B cell (primary cell): ENCODE results near the gene RSRC2. TPM values are rescaled to one million over a fixed set of nuclear protein-coding genes. Genes with fewer than 3 reads are reported as not detected.

Experiments used
- ATAC-seq: fragments of 200-7000 bp; cut with Tn5 transposase; one replicate; pipeline ENCODE4 v1.10.0; 2021; ENCODE audit warnings: low read depth, mild to moderate bottlenecking, moderate number of reproducible peaks, moderate library complexity
- CTCF ChIA-PET: fragments of 350-600 bp; sonication (Branson Sonifier 250); formaldehyde crosslinking; loops from one replicate; lab custom pipeline; 2021; ENCODE audit warnings: antibody characterized with exemption, inconsistent platforms; lab: Charles Lee
- POLR2A ChIA-PET: fragments of 350-600 bp; sonication (Branson Sonifier 250); formaldehyde crosslinking; loops from one replicate; lab custom pipeline; 2021; ENCODE audit warnings: antibody characterized with exemption; lab: Charles Lee
- DNase-seq: peaks from one replicate; pipeline ENCODE4 v3.0.0; 2013
- H2AFZ ChIP-seq: 2 replicates; pipeline ENCODE4 v1.6.1; 2012; ENCODE audit warnings: mild to moderate bottlenecking, low read depth, low read length; ENCODE audit not compliant: insufficient read depth, poor library complexity, severe bottlenecking
- H3K27ac ChIP-seq, 2 donors: 1 replicate in 1 of 2; 2 replicates in 1 of 2; pipeline ENCODE4 v1.5.1; 2012 to 2013; ENCODE audit warnings: low read length in 2 of 2, mild to moderate bottlenecking in 2 of 2, moderate library complexity in 1 of 2
- H3K27me3 ChIP-seq, 4 experiments: fragments of 200-600 bp in 1 of 4; sonication (generic) in 1 of 4; replicated peaks in 1 of 4; 1 replicate in 2 of 4; 2 replicates in 2 of 4; pipeline versions ENCODE4 v1.6.1 to v1.7.0; 2013 to 2016; ENCODE audit warnings: low read length in 3 of 4, mild to moderate bottlenecking in 2 of 4, mixed read lengths in 1 of 4, moderate library complexity in 1 of 4; ENCODE audit not compliant: insufficient read depth in 4 of 4, control insufficient read depth in 3 of 4; ENCODE audit errors: control extremely low read depth in 1 of 4
- H3K36me3 ChIP-seq, 2 experiments: replicated peaks in 1 of 2; 1 replicate in 1 of 2; 2 replicates in 1 of 2; pipeline versions ENCODE4 v1.6.1 to v1.7.1; 2013; ENCODE audit warnings: low read length in 1 of 2; ENCODE audit not compliant: insufficient read depth in 2 of 2, control insufficient read depth in 1 of 2; ENCODE audit errors: control extremely low read depth in 1 of 2, extremely low read depth in 1 of 2
- H3K4me1 ChIP-seq, 2 donors: fragments of 200-600 bp in 1 of 2; sonication (generic) in 1 of 2; 1 replicate in 1 of 2; 2 replicates in 1 of 2; pipeline versions ENCODE4 v1.5.1 to v1.6.1; 2013 to 2017; ENCODE audit warnings: low read length in 2 of 2; ENCODE audit not compliant: control insufficient read depth in 2 of 2, insufficient read depth in 2 of 2
- H3K4me2 ChIP-seq: replicated peaks from 2 replicates; pipeline ENCODE3; 2012; ENCODE audit warnings: mild to moderate bottlenecking, low read depth, low read length; ENCODE audit not compliant: poor library complexity, severe bottlenecking
- H3K4me3 ChIP-seq, 5 experiments: fragments of 200-600 bp in 1 of 5; sonication (generic) in 1 of 5; 1 replicate in 3 of 5; 2 replicates in 2 of 5; pipeline versions ENCODE4 v1.5.1 to v1.7.0; 2011 to 2016; ENCODE audit warnings: low read length in 4 of 5, mild to moderate bottlenecking in 4 of 5, low read depth in 2 of 5, control low read depth in 1 of 5, moderate library complexity in 1 of 5; ENCODE audit not compliant: insufficient read depth in 1 of 5; ENCODE audit errors: control extremely low read depth in 1 of 5, extremely low read depth in 1 of 5
- H3K79me2 ChIP-seq: fragments of 200-600 bp; sonication (generic); one replicate; pipeline ENCODE4 v1.6.0; 2016; ENCODE audit warnings: low read length; ENCODE audit not compliant: control insufficient read depth, insufficient read depth
- H3K9ac ChIP-seq: fragments of 200-600 bp; sonication (generic); 2 replicates; pipeline ENCODE4 v1.6.1; 2017; ENCODE audit warnings: mild to moderate bottlenecking, low read length, moderate library complexity
- H3K9me3 ChIP-seq, 3 donors: one replicate each; pipeline versions ENCODE4 v1.6.1 to v1.7.1; 2013; ENCODE audit warnings: low read length in 2 of 3; ENCODE audit not compliant: control insufficient read depth in 2 of 3, insufficient read depth in 1 of 3; ENCODE audit errors: control extremely low read depth in 1 of 3
- H4K20me1 ChIP-seq: 2 replicates; pipeline ENCODE4 v1.6.0; 2012; ENCODE audit warnings: mild to moderate bottlenecking, low read length; ENCODE audit not compliant: insufficient read depth, control insufficient read depth, poor library complexity, severe bottlenecking
- H3K27ac Mint-ChIP-seq: one replicate; pipeline ENCODE4 v1.8.0; 2021; ENCODE audit warnings: mixed read lengths
- H3K27me3 Mint-ChIP-seq: one replicate; pipeline ENCODE4 v1.8.0; 2021; ENCODE audit warnings: mixed read lengths
- H3K4me1 Mint-ChIP-seq: one replicate; pipeline ENCODE4 v1.8.0; 2021; ENCODE audit warnings: mixed read lengths
- H3K4me3 Mint-ChIP-seq: one replicate; pipeline ENCODE4 v1.8.0; 2021; ENCODE audit warnings: mixed read lengths
- H3K9me3 Mint-ChIP-seq: one replicate; pipeline ENCODE4 v1.8.0; 2022; ENCODE audit warnings: mixed read lengths; ENCODE audit not compliant: insufficient read depth
- EZH2 ChIP-seq: IDR thresholded peaks from 2 replicates; pipeline ENCODE4 v1.6.1; 2012; ENCODE audit warnings: borderline replicate concordance, low read depth, mild to moderate bottlenecking, moderate library complexity, low read length; ENCODE audit not compliant: insufficient read depth, poor library complexity, severe bottlenecking
- WGBS: methylation state at CpG from one replicate; pipeline ENCODE4 v1.1.5; 2013; ENCODE audit warnings: missing lambda C conversion rate; ENCODE audit not compliant: insufficient coverage; 5-methylcytosine and 5-hydroxymethylcytosine counted together
- intact Hi-C: fragments of 100-400 bp; cut with micrococcal nuclease; formaldehyde crosslinking; loops from one replicate; pipeline ENCODE4 v1.10.0; 2022
- polyA plus RNA-seq: library from polyadenylated mRNA; depleted of rRNA; stranded (reverse); fragments of >200 nt; gene quantifications from 2 replicates; pipeline ENCODE4 v1.2.3, GENCODE V29; 2012
- total RNA-seq, 2 donors: library from RNA; stranded (reverse); fragments of 120-200 nt in 1 of 2; gene quantifications; 1 replicate in 1 of 2; 2 replicates in 1 of 2; pipeline versions ENCODE4 v1.2.3 to v1.2.4, GENCODE V29; 2013 to 2022
- TF ChIP-seq, protein P1 (sequence below): fragments of 200-600 bp; IDR thresholded peaks from one replicate; pipeline ENCODE4 v1.8.0; 2022; ENCODE audit warnings: antibody characterized with exemption, mild to moderate bottlenecking

Gene RSRC2
- total and polyA plus RNA-seq, 2 donors (not counting 1 experiment from before 2014, with no cell fraction given): 56.2 to 151 TPM

DNA sequence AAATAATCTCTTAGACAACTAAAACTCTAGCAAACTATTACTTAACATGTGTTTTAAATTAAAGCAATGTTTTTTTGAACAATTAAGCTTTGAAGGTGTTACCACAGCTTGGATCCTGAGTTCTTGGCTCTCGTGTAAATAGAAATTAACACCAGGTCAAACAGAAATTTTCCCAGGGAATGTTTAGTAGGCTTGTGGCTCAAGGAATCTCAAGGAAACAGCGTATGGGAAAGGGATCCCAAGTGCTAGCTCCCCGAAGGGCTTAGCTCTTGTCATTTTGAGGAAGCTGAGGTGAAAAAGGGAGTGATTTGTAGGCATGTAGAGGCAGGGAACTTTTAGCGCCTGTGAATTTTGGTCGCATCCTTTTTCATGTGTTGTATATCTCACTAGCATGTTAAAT lies 11.8 kb upstream of the RSRC2 start:
- Histone ChIP-seq H3K4me3 (no peak overlapping the region), H3K9me3 (no peaks in the 10 kb centered on the region), H2AFZ (no peak overlapping the region), H3K9ac (no peak overlapping the region), H3K36me3 (peaks cover 0 to 27% of the 10 kb centered on the region in 2 experiments), H3K79me2 (peaks cover 30% of the 10 kb centered on the region), H3K27me3 (no peaks in the 10 kb centered on the region), H3K27ac (no peak overlapping the region), H3K4me2 (no peak overlapping the region), H3K4me1 (no peaks in the 10 kb centered on the region), H4K20me1 (no peaks in the 10 kb centered on the region)
- intact Hi-C loops: no loop called here
- Mint-ChIP-seq H3K4me3 (no peak overlapping the region), H3K9me3 (no peaks in the 10 kb centered on the region), H3K27ac (no peak overlapping the region), H3K27me3 (no peaks in the 10 kb centered on the region), H3K4me1 (peaks cover 1% of the 10 kb centered on the region)
- 100% methylated on average over 3 of the region's 5 CpGs for WGBS
- DNase-seq (no peak), ATAC-seq (no peak)
- ChIA-PET POLR2A (interaction anchor here (1.0 kb wide), 1 partner anchor 12 kb away, joined by 3 read pairs; the partner anchor contains the start of gene RSRC2), CTCF (interaction anchor here (1.4 kb wide), 1 partner anchor 19 kb away, joined by 3 read pairs; no protein-coding TSS in a partner anchor)
- TF ChIP-seq, protein P1, sequence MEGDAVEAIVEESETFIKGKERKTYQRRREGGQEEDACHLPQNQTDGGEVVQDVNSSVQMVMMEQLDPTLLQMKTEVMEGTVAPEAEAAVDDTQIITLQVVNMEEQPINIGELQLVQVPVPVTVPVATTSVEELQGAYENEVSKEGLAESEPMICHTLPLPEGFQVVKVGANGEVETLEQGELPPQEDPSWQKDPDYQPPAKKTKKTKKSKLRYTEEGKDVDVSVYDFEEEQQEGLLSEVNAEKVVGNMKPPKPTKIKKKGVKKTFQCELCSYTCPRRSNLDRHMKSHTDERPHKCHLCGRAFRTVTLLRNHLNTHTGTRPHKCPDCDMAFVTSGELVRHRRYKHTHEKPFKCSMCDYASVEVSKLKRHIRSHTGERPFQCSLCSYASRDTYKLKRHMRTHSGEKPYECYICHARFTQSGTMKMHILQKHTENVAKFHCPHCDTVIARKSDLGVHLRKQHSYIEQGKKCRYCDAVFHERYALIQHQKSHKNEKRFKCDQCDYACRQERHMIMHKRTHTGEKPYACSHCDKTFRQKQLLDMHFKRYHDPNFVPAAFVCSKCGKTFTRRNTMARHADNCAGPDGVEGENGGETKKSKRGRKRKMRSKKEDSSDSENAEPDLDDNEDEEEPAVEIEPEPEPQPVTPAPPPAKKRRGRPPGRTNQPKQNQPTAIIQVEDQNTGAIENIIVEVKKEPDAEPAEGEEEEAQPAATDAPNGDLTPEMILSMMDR: no peak
- no peak for TF ChIP-seq EZH2

DNA sequence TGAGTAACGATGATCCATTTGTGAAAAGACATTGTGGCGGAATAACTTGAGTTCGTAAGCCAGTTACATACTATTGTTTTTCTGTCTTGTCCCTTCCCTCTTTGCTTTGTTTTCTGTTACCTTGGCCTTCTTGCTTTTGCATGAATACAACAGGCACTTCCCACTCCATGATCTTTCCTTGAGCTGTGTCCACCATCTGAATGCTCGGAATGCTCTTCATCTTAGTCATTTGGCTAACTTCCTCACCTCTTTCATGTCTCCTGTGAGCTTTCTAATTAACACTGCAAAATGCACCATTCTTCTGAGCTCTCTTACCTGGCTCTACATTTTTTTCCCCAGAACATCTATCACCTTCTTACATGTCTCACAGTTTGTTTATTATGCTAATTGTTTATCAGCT lies 10.3 kb upstream of the RSRC2 start:
- H3K4me2 ChIP-seq: no peak overlapping the region
- 95% methylated on average over 2 of the region's 4 CpGs for WGBS
- Mint-ChIP-seq H3K9me3 (no peaks in the 10 kb centered on the region), H3K27me3 (no peaks in the 10 kb centered on the region), H3K4me3 (no peak overlapping the region), H3K27ac (no peak overlapping the region), H3K4me1 (peaks cover 1% of the 10 kb centered on the region)
- no peak for DNase-seq
- H3K36me3 ChIP-seq: peaks cover 0 to 24% of the 10 kb centered on the region in 2 experiments
- intact Hi-C loops: no loop called here
- no peak for TF ChIP-seq EZH2
- TF ChIP-seq, protein P1: no peak
- no peak overlapping the region for H3K4me3 ChIP-seq
- no peak overlapping the region for H3K9ac ChIP-seq
- ATAC-seq: no peak
- H3K79me2 ChIP-seq: peaks cover 43% of the 10 kb centered on the region
- no peaks in the 10 kb centered on the region for H4K20me1 ChIP-seq
- CTCF ChIA-PET: no interaction called here
- no peak overlapping the region for H3K27ac ChIP-seq
- H3K9me3 ChIP-seq: no peaks in the 10 kb centered on the region
- POLR2A ChIA-PET: interaction anchor here (0.7 kb wide), 1 partner anchor 39 kb away, joined by 5 read pairs; no protein-coding TSS in a partner anchor
- no peak overlapping the region for H2AFZ ChIP-seq
- H3K27me3 ChIP-seq: no peaks in the 10 kb centered on the region
- H3K4me1 ChIP-seq: no peaks in the 10 kb centered on the region
